Activated T-helper 17 cell treated with anti-CD3 and anti-CD28 coated beads, Interleukin-2, amount 50 U/mL, for 72 hours (primary cell): Measurements from ENCODE around the gene MED10. TPM values are rescaled to one million over a fixed set of nuclear protein-coding genes. Genes with fewer than 3 reads are reported as not detected.
A peak's percentile ranks its signal among the peaks of the same experiment; 100 is the strongest.

Experiments
- ATAC-seq: fragments of 150-1000 bp; cut with Tn5 transposase; replicated peaks from 2 replicates; pipeline ENCODE4 v1.10.0; 2021; ENCODE audit warnings: mild to moderate bottlenecking, moderate library complexity
- H3K27ac Mint-ChIP-seq: one replicate; pipeline ENCODE4 v1.8.0; 2022; ENCODE audit warnings: mixed read lengths
- H3K27me3 Mint-ChIP-seq: one replicate; pipeline ENCODE4 v1.8.0; 2022; ENCODE audit warnings: mixed read lengths
- H3K36me3 Mint-ChIP-seq: one replicate; pipeline ENCODE4 v1.8.0; 2022; ENCODE audit warnings: low read depth, mild to moderate bottlenecking, mixed read lengths
- H3K4me1 Mint-ChIP-seq: one replicate; pipeline ENCODE4 v1.8.0; 2022; ENCODE audit warnings: mixed read lengths
- H3K4me3 Mint-ChIP-seq: one replicate; pipeline ENCODE4 v1.8.0; 2022; ENCODE audit warnings: mild to moderate bottlenecking, mixed read lengths
- H3K9me3 Mint-ChIP-seq: one replicate; pipeline ENCODE4 v1.8.0; 2022; ENCODE audit warnings: mixed read lengths
- total RNA-seq, 2 donors: library from RNA; stranded (reverse); gene quantifications; one replicate each; pipeline ENCODE4 v1.2.3, GENCODE V29; 2022

MED10 gene, protein sequence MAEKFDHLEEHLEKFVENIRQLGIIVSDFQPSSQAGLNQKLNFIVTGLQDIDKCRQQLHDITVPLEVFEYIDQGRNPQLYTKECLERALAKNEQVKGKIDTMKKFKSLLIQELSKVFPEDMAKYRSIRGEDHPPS
- 10 to 100 TPM; 65.8 to 92.1 TPM for total RNA-seq

DNA sequence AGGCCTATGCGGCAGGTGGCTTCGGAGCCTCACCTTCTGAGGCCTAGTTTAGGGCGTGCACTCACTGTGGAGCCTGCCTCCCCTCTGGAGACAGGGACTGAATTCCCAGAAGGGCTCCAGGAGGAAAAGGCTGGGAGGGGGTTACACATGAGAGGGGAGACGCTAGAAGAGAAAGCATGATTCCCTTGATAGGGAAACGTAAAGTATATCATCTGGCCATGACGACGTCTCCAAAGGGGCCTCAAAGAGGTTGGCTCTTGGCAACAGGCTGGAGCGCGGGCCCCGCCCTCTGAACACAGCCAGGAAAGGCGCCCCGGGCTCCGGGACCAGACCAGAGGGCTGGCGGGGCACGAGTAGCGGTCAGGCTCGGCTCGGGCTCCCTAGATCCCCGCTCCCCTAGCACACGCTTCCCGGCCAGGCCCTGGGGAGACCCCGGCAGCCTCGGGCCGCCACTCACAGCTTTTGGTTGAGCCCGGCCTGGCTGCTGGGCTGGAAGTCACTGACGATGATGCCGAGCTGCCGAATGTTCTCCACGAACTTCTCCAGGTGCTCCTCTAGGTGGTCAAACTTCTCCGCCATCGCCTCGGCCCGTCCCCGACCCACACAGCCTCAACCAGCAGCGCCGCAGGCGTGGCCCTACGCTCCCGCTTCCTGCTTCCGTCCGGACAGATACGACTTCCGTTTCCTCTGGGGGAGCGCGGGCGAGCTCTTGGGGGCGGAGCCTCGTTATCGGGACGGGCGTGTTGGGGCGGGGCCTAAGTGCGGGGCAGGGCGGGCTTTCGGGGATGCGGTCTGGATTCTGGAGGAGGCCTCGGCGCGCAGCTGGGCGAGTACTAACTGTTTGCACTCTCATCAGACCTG lies at the start of gene MED10:
Gene MED10, minus strand, starts transcription at position 643 of the 861 bp plus-strand sequence. Its CDS starts 64 bp downstream, at position 579.
- peaks cover 18% of the 10 kb centered on the region for H3K4me1 Mint-ChIP-seq
- ATAC-seq, result peak; percentile 96
- peaks cover 3% of the 10 kb centered on the region for H3K27me3 Mint-ChIP-seq
- H3K9me3 Mint-ChIP-seq, result no peaks in the 10 kb centered on the region
- H3K36me3 Mint-ChIP-seq, result peaks cover 55% of the 10 kb centered on the region
- H3K27ac Mint-ChIP-seq, result peak within 1 kb of the TSS; percentile 97
- peak within 1 kb of the TSS; percentile 91 for H3K4me3 Mint-ChIP-seq

DNA sequence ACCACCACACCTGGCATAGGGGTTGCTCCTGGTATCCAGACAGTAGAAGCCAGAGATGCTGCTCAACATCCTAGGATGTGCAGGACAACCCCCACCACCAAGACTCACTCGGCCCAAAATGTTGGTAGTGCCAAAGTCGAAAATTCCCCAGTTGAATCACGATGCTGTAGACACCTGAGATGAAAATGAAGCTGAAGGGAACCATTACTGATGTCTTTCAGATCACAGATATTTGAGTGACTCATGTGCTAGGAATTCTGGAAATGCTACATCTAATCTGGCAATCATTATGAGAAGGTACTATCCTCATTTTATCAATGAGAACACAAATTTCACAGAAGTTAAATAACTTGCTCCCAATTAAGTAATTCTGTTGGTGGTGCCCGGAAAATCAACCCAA lies 49.3 kb upstream of the MED10 start:
- Mint-ChIP-seq H3K9me3 (no peaks in the 10 kb centered on the region), H3K4me1 (no peaks in the 10 kb centered on the region), H3K4me3 (no peak overlapping the region), H3K27ac (no peak overlapping the region), H3K36me3 (no peaks in the 10 kb centered on the region), H3K27me3 (peaks cover 14% of the 10 kb centered on the region)
- no peak for ATAC-seq

DNA sequence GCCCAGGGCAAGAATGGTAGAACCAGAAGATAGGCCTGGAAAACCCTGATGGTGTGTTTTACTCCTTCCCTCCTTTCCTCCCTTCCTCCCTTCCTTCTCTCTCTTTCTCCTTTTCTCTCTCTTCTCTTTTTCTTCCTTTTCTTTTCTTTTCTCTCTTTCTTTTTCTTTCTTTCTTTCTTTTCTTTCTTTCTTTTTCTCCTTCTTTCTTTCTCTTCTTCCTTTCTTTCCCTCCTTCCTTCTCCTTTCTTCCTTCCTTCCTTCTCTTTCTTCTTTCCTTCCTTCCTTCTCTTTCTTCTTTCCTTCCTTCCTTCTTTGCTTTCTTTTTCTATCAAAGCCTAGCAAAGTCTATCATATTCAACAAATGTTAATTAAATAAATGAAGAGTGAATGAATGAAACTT lies 46.4 kb upstream of the MED10 start:
- Mint-ChIP-seq H3K4me3 (no peak overlapping the region), H3K27me3 (peaks cover 24% of the 10 kb centered on the region), H3K36me3 (no peaks in the 10 kb centered on the region), H3K4me1 (no peaks in the 10 kb centered on the region), H3K27ac (no peak overlapping the region), H3K9me3 (no peaks in the 10 kb centered on the region)
- ATAC-seq, result no peak

DNA sequence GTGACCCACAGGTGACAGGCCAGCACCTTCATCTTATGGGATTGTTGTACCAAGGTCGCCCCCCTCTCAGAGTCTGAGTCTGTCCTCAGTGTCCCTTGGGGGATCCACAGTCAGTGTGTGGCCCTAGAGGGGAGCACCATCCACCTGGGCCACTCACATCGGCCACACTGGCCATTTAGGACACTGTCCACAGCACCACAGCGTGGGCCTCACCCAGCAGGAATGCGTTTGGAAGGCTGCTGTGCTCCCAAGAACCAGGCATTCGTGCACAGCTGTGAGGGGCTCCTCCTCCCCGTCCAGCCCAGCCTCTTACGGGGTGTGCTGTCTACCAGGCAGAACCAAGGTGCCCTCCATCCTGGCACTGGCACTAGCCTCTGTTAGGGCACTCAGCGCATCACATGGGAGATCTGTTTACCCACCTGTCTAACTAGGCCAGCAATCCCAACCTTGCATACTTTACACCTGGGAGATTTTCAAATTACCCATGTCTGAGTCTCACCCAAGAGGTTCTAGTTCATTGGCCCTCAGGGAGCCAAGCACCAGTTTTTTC lies 45.8 kb upstream of the MED10 start:
- H3K9me3 Mint-ChIP-seq, result no peaks in the 10 kb centered on the region
- ATAC-seq, result no peak
- no peak overlapping the region for H3K4me3 Mint-ChIP-seq
- no peaks in the 10 kb centered on the region for H3K36me3 Mint-ChIP-seq
- no peaks in the 10 kb centered on the region for H3K4me1 Mint-ChIP-seq
- H3K27me3 Mint-ChIP-seq, result peaks cover 24% of the 10 kb centered on the region
- no peak overlapping the region for H3K27ac Mint-ChIP-seq

DNA sequence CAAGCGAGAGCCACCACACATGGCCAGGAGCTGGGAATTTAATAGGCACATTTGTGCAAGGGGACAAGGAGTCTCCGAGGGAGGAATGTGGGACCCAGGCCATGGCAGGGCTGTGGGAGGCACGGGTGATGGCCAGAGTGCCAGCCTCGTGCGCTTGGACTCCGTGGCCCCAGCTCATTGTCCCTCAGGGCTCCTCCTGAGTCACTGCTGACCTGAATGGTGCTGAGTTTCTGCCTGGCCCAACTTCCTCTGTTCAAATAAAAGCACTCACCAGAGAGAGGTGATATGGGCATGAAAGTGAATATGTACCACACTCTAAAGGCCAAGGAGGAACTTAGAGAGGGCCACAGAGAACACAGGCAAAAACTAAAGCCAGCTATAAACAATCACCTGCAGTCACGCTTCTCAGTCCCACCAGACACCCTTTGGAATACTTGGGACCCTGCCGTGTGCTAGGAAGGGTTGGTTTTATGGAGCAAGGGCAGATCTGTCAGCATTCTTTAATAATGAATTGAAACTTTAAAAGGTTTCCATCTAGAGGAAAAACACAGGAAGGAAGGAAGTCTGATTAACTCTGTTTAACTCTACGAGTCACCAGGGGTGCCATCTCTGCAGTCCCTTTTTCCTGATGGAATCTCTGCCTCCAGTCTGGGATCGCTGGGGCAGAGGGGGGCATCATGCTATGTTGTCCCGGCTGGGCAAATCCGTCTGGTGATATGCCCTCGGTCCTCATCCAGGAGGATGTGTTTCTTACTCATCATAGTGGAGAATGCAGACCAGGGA lies 45.2 kb upstream of the MED10 start:
- ATAC-seq, result no peak
- Mint-ChIP-seq H3K4me1 (no peaks in the 10 kb centered on the region), H3K4me3 (no peak overlapping the region), H3K9me3 (no peaks in the 10 kb centered on the region), H3K36me3 (no peaks in the 10 kb centered on the region), H3K27me3 (peaks cover 24% of the 10 kb centered on the region), H3K27ac (no peak overlapping the region)

DNA sequence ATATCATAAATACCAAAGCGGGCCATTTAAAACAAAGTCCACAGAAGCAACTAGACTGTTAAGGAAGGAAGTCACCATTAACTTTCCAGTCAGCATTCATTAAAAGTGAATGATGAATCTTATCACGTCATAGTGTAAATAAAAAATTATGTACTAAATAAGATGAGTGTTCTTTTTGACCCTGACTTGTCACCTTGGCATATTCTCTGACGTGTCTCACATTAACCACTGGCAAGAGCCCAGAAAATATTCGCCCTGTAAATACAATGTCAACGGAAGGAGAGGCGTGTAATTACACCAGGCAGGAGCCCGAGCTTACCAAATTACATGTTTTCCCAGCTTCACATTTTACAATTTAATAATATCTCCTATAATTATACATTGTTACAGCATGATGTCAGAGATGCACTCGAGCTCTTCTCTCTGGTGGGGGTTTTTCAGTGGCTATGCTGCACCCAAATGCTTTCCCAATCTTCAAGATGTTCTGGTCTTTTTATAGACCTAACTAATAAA lies 41.0 kb upstream of the MED10 start:
- H3K36me3 Mint-ChIP-seq, result no peaks in the 10 kb centered on the region
- H3K9me3 Mint-ChIP-seq, result no peaks in the 10 kb centered on the region
- no peak for ATAC-seq
- H3K4me1 Mint-ChIP-seq, result no peaks in the 10 kb centered on the region
- peaks cover 20% of the 10 kb centered on the region for H3K27me3 Mint-ChIP-seq
- H3K27ac Mint-ChIP-seq, result no peak overlapping the region
- no peak overlapping the region for H3K4me3 Mint-ChIP-seq

DNA sequence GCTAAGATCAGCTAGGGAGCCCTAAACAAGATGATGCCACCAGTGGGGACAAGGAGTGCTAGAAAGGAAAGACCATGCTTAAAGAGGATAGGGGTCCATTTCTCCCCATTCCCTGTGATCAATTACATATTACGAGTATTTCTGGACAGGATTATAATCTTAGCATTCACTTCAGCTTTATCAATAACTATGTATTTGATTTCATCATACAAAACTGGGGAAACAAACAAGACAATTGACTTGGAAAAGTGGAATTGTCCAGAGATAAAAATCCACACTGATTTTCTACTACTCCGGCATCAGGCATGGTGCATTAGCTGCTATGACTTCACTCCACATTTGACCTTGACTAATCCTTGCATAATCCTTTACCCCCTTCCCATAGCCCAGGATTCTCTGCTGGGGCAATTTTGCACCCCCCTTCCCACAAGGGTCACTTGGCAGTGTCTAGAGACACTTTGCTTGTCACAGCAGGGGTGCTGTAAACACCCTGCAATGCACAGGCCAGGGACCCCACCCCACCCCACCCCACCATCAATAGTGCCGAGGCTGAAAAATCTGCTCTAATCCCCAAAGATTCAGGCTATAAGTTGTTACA lies 40.4 kb upstream of the MED10 start:
- Mint-ChIP-seq H3K27ac (no peak overlapping the region), H3K4me3 (no peak overlapping the region)

DNA sequence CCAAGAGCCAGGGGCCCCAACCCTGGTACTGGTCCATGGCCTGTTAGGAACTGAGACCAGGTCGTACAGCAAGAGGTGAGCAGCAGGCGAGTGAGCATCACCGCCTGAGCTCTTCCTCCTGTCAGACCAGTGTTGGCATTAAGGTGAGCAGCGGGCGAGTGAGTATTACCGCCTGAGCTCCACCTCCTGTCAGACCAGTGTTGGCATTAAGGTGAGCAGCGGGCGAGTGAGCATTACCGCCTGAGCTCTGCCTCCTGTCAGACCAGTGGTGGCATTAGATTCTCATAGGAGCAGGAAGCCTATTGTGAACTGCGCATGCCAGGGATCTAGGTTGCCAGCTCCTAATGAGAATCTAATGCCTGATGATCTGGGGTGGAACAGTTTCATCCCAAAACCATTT lies 39.3 kb upstream of the MED10 start:
- Mint-ChIP-seq H3K4me3 (no peak overlapping the region), H3K36me3 (no peaks in the 10 kb centered on the region), H3K4me1 (no peaks in the 10 kb centered on the region), H3K27me3 (peaks cover 20% of the 10 kb centered on the region), H3K27ac (no peak overlapping the region), H3K9me3 (no peaks in the 10 kb centered on the region)
- no peak for ATAC-seq

More for the DNA sequence above, 40.4 kb upstream of the MED10 start:
- Mint-ChIP-seq H3K4me1 (no peaks in the 10 kb centered on the region), H3K9me3 (no peaks in the 10 kb centered on the region), H3K36me3 (no peaks in the 10 kb centered on the region), H3K27me3 (peaks cover 20% of the 10 kb centered on the region)
- ATAC-seq, result no peak

DNA sequence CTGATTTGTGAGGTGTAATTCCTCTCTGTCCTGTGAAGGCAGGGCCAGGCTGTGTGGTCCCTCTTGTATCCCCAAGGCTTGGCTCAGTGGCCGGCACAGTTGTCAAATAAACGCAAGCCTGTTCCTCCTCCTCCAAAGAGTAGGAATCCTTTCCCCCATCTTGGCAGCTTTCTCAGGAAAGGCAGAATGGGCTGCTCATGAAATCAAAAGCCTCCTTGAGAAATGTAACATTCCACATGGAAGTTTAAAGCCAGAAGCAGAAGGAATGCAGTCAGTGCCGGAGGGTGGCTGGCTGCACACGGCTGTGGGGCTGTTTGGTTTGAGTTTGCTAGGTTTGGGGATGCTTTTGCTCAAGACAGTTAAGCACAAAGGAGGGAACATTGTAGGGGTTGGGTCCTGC lies 34.5 kb upstream of the MED10 start:
- H3K27ac Mint-ChIP-seq, result no peak overlapping the region
- no peak for ATAC-seq
- no peaks in the 10 kb centered on the region for H3K4me1 Mint-ChIP-seq
- H3K9me3 Mint-ChIP-seq, result no peaks in the 10 kb centered on the region
- H3K4me3 Mint-ChIP-seq, result no peak overlapping the region
- no peaks in the 10 kb centered on the region for H3K36me3 Mint-ChIP-seq
- peaks cover 8% of the 10 kb centered on the region for H3K27me3 Mint-ChIP-seq

DNA sequence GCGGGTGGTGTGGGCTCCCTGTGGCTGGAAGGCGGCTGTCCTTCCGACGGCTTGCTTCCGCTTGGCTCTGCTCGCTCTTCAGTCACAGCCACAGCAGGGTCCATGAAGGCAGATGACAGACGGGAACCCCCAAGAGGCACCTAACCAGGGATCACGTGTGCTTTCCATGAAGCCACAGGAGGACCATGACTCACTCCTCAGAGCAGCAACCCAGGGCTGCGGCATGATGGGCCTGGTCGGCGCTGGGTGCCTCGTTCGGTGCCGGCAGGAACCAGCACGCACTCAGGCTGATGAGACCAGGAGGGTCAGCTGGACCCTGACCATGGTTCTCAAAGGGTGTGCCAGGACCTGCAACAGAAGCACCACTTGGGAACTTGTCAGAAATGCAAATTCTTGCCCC lies 32.8 kb upstream of the MED10 start:
- Mint-ChIP-seq H3K27me3 (peaks cover 12% of the 10 kb centered on the region), H3K9me3 (no peaks in the 10 kb centered on the region), H3K27ac (no peak overlapping the region), H3K4me3 (no peak overlapping the region), H3K4me1 (no peaks in the 10 kb centered on the region), H3K36me3 (no peaks in the 10 kb centered on the region)
- ATAC-seq, result no peak

DNA sequence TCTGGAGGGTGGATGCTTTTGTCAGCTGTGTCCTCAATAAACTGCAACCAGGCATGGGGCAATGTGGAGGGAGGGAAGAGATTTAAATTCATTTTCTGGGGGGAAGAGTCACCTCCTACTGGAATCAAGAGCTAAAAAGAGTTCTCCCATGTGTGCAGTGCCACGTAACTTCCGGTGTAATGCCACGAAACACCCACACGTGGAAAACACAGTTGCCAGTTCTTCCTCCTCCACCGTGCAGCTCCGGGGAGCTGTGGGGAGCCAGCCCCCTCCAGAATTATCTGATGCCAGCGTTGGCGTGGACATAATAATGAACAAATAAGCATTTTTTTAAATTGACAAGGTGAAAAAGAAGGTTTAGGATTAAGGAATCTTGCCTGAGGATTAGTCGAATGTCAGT lies 32.1 kb upstream of the MED10 start:
- Mint-ChIP-seq H3K27ac (no peak overlapping the region), H3K4me1 (no peaks in the 10 kb centered on the region), H3K9me3 (no peaks in the 10 kb centered on the region), H3K36me3 (no peaks in the 10 kb centered on the region), H3K27me3 (peaks cover 13% of the 10 kb centered on the region), H3K4me3 (no peak overlapping the region)
- ATAC-seq, result no peak

DNA sequence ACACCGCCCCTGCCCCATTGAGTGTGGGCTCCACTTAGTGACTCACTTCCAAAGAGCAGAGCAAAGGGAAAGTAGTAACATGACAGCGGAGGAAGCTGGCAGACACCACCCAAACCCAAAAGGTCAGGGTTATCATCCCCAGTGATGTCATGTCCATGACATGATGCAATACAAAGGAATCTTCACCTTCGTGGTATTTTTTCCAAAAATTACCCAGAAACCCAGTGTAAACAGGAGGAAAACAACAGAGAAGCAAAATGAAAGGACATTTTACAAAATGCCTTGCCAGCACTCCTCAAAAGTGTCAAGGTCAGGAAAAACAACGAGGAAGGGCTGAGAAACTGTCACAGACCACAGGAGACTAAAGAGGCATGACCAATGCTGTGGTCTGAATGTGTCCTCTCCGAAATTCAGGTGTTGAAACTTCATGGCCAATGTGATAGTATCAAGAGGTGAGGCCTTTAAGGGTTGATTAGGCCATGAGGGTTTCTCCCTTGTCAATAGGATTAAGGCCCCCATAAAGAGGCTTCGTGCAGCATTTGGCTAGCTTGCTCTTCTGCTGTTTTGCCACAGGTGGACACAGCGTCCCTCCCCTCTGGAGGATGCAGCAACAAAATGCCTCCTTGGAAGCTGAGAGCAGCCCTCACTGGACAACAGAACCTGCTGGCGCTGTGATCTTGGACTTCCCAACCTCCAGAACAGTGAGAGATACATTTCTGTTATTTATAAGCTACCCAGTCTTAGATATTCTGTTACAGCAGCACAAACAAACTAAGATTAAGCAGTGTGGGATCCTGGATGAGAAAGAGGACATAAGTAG lies 30.5 kb upstream of the MED10 start:
- no peak overlapping the region for H3K4me3 Mint-ChIP-seq
- H3K27me3 Mint-ChIP-seq, result peaks cover 12% of the 10 kb centered on the region
- H3K36me3 Mint-ChIP-seq, result no peaks in the 10 kb centered on the region
- H3K27ac Mint-ChIP-seq, result peak overlapping the region; percentile 12
- no peaks in the 10 kb centered on the region for H3K9me3 Mint-ChIP-seq
- peak; percentile 44 for ATAC-seq
- H3K4me1 Mint-ChIP-seq, result no peaks in the 10 kb centered on the region

DNA sequence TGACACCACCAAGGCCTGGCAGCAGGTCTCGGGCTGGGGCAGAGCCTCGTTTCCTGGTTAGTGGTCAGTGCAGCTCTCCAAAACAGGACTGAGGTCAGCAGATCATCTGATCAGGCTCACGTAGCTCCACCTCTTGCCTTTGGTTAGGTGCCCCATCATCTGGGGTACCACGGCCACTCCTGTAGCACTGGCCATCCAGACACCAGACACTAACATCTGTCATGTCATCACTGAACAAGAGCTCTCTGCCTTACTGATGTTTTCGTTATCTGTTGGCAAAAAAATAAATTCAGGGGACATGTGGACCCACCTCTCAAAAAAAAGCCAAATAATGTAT lies 29.9 kb upstream of the MED10 start:
- no peaks in the 10 kb centered on the region for H3K9me3 Mint-ChIP-seq
- H3K4me1 Mint-ChIP-seq, result no peaks in the 10 kb centered on the region
- no peaks in the 10 kb centered on the region for H3K36me3 Mint-ChIP-seq
- no peak overlapping the region for H3K4me3 Mint-ChIP-seq
- peaks cover 12% of the 10 kb centered on the region for H3K27me3 Mint-ChIP-seq
- peak; percentile 11 for ATAC-seq
- peak overlapping the region; percentile 12 for H3K27ac Mint-ChIP-seq
